Measurements from ENCODE around the gene DNAJC1.
"Not testable (repeated sequence)": the region's sequence is repeated elsewhere in the genome, so short reads cannot be mapped to it uniquely, and the experiment has no call there.

DNA sequence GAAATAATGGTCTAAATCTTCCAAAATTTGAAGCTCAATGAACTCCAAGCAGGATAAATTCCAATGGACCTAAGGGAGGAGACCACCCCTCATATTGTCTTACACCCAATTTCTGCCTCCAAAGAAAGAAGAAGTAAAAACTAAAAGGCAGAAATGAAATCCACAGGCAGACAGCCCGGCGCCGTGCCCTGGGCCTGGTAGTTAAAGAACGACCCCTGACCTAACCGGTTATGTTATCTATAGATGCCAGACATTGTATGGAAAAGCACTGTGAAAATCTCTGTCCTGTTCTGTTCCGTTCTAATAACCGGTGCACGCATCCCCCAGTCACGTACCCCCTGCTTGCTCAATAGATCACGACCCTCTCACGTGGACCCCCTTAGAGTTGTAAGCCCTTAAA lies 130.8 kb downstream of the DNAJC1 start:
- TF ChIP-seq JUND (IDR thresholded peaks at IDR 0.05); RXRA (IDR thresholded peaks at IDR 0.05); EGR1 (IDR thresholded peaks at IDR 0.05; ENCODE audit: low read depth in 2 of 2): not testable (repeated sequence)
- TF ChIP-seq, protein P1, sequence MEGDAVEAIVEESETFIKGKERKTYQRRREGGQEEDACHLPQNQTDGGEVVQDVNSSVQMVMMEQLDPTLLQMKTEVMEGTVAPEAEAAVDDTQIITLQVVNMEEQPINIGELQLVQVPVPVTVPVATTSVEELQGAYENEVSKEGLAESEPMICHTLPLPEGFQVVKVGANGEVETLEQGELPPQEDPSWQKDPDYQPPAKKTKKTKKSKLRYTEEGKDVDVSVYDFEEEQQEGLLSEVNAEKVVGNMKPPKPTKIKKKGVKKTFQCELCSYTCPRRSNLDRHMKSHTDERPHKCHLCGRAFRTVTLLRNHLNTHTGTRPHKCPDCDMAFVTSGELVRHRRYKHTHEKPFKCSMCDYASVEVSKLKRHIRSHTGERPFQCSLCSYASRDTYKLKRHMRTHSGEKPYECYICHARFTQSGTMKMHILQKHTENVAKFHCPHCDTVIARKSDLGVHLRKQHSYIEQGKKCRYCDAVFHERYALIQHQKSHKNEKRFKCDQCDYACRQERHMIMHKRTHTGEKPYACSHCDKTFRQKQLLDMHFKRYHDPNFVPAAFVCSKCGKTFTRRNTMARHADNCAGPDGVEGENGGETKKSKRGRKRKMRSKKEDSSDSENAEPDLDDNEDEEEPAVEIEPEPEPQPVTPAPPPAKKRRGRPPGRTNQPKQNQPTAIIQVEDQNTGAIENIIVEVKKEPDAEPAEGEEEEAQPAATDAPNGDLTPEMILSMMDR (IDR thresholded peaks at IDR 0.05; ENCODE audit: low read depth, low read length, missing input control) = not testable (repeated sequence)
- TF ChIP-seq, protein P2, sequence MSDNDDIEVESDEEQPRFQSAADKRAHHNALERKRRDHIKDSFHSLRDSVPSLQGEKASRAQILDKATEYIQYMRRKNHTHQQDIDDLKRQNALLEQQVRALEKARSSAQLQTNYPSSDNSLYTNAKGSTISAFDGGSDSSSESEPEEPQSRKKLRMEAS (IDR thresholded peaks at IDR 0.05) = not testable (repeated sequence)
- TF ChIP-seq, protein P3, sequence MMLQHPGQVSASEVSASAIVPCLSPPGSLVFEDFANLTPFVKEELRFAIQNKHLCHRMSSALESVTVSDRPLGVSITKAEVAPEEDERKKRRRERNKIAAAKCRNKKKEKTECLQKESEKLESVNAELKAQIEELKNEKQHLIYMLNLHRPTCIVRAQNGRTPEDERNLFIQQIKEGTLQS (IDR thresholded peaks at IDR 0.05) = not testable (repeated sequence)
- TF ChIP-seq, protein P4, sequence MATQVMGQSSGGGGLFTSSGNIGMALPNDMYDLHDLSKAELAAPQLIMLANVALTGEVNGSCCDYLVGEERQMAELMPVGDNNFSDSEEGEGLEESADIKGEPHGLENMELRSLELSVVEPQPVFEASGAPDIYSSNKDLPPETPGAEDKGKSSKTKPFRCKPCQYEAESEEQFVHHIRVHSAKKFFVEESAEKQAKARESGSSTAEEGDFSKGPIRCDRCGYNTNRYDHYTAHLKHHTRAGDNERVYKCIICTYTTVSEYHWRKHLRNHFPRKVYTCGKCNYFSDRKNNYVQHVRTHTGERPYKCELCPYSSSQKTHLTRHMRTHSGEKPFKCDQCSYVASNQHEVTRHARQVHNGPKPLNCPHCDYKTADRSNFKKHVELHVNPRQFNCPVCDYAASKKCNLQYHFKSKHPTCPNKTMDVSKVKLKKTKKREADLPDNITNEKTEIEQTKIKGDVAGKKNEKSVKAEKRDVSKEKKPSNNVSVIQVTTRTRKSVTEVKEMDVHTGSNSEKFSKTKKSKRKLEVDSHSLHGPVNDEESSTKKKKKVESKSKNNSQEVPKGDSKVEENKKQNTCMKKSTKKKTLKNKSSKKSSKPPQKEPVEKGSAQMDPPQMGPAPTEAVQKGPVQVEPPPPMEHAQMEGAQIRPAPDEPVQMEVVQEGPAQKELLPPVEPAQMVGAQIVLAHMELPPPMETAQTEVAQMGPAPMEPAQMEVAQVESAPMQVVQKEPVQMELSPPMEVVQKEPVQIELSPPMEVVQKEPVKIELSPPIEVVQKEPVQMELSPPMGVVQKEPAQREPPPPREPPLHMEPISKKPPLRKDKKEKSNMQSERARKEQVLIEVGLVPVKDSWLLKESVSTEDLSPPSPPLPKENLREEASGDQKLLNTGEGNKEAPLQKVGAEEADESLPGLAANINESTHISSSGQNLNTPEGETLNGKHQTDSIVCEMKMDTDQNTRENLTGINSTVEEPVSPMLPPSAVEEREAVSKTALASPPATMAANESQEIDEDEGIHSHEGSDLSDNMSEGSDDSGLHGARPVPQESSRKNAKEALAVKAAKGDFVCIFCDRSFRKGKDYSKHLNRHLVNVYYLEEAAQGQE (IDR thresholded peaks at IDR 0.05) = not testable (repeated sequence)

Measured in liver (tissue), 3 donors.